Fibroblast of the aortic adventitia (primary cell): ENCODE results near the gene NDUFAB1. TPM values are rescaled to one million over a fixed set of nuclear protein-coding genes. Genes with fewer than 3 reads are reported as not detected.

ENCODE experiments used
- DNase-seq: peaks from one replicate; pipeline ENCODE4 v3.0.0-alpha.2; 2010; ENCODE audit warnings: low read depth
- H3K4me3 ChIP-seq: 2 replicates; pipeline ENCODE4 v1.5.1; 2011; ENCODE audit warnings: low read depth, mild to moderate bottlenecking, control low read depth, low read length, moderate library complexity
- CTCF ChIP-seq: IDR thresholded peaks from 2 replicates; pipeline ENCODE4 v1.5.1; 2011; ENCODE audit warnings: mild to moderate bottlenecking, low read length, control low read depth, inconsistent platforms; ENCODE audit not compliant: insufficient read depth
- total RNA-seq: library from RNA; depleted of rRNA; stranded (reverse); fragments of >200 nt; gene quantifications from 2 replicates; pipeline ENCODE4 v1.2.3, GENCODE V29; 2012; ENCODE audit warnings: low replicate concordance

The NDUFAB1 gene
- total RNA-seq, 1 donor, result 71.5 TPM

GRCh38 chr16:23581764-23582163, 14.4 kb downstream of the NDUFAB1 start:
- no peak for DNase-seq
- no peak overlapping the region for H3K4me3 ChIP-seq
- TF ChIP-seq CTCF, result no peak

- DNase-seq, result no peak
- no peak overlapping the region for H3K4me3 ChIP-seq
- no peak for TF ChIP-seq CTCF
These were observed 15.7 kb downstream of the NDUFAB1 start for GRCh38 chr16:23580391-23580790.

GRCh38 chr16:23579371-23579770, 16.7 kb downstream of the NDUFAB1 start:
- no peak for TF ChIP-seq CTCF
- no peak overlapping the region for H3K4me3 ChIP-seq
- no peak for DNase-seq

GRCh38 chr16:23578101-23578830, 17.9 kb downstream of the NDUFAB1 start:
- H3K4me3 ChIP-seq, result no peak overlapping the region
- no peak for TF ChIP-seq CTCF
- DNase-seq, result peak; percentile 72

- no peak for TF ChIP-seq CTCF
- no peak overlapping the region for H3K4me3 ChIP-seq
- no peak for DNase-seq
These were observed 18.6 kb downstream of the NDUFAB1 start for GRCh38 chr16:23577493-23577892.

GRCh38 chr16:23575834-23576233, 20.3 kb downstream of the NDUFAB1 start:
- no peak for TF ChIP-seq CTCF
- H3K4me3 ChIP-seq, result no peak overlapping the region
- DNase-seq, result no peak

- H3K4me3 ChIP-seq, result no peak overlapping the region
- no peak for TF ChIP-seq CTCF
- DNase-seq, result no peak
These were observed 22.3 kb downstream of the NDUFAB1 start for GRCh38 chr16:23573817-23574216.
